Dendritic cell treated with granulocyte-macrophage colony-stimulating factor and Interleukin-4, amounts not matched to agents 40 ng/mL and 50 ng/mL, for 4 days (primary cell): ENCODE results near the gene FOXS1.

Experiments
- H3K27ac Mint-ChIP-seq: one replicate; pipeline ENCODE4 v1.8.0; 2022; ENCODE audit warnings: mild to moderate bottlenecking, mixed read lengths
- H3K27me3 Mint-ChIP-seq: one replicate; pipeline ENCODE4 v1.8.0; 2022; ENCODE audit warnings: mild to moderate bottlenecking, mixed read lengths
- H3K36me3 Mint-ChIP-seq: one replicate; pipeline ENCODE4 v1.8.0; 2022; ENCODE audit warnings: low read depth, mixed read lengths
- H3K4me1 Mint-ChIP-seq: one replicate; pipeline ENCODE4 v1.8.0; 2022; ENCODE audit warnings: low read depth, mixed read lengths
- H3K4me3 Mint-ChIP-seq: one replicate; pipeline ENCODE4 v1.8.0; 2022; ENCODE audit warnings: mild to moderate bottlenecking, moderate library complexity, mixed read lengths
- H3K9me3 Mint-ChIP-seq: one replicate; pipeline ENCODE4 v1.8.0; 2022; ENCODE audit warnings: mixed read lengths
- intact Hi-C: fragments of 100-400 bp; cut with micrococcal nuclease; formaldehyde crosslinking; loops from one replicate; pipeline ENCODE4 v1.15.0; 2022

The FOXS1 gene

GRCh38 chr20:31853481-31853880 is 8.1 kb upstream of the FOXS1 start:
- Mint-ChIP-seq H3K27me3 (peaks cover 42% of the 10 kb centered on the region), H3K4me3 (no peak overlapping the region), H3K27ac (no peak overlapping the region), H3K4me1 (no peaks in the 10 kb centered on the region), H3K9me3 (no peaks in the 10 kb centered on the region), H3K36me3 (no peaks in the 10 kb centered on the region)
- intact Hi-C loops, result loop anchor here (5.0 kb wide), 1 partner anchor 239 kb away; no protein-coding TSS in a partner anchor

DNA sequence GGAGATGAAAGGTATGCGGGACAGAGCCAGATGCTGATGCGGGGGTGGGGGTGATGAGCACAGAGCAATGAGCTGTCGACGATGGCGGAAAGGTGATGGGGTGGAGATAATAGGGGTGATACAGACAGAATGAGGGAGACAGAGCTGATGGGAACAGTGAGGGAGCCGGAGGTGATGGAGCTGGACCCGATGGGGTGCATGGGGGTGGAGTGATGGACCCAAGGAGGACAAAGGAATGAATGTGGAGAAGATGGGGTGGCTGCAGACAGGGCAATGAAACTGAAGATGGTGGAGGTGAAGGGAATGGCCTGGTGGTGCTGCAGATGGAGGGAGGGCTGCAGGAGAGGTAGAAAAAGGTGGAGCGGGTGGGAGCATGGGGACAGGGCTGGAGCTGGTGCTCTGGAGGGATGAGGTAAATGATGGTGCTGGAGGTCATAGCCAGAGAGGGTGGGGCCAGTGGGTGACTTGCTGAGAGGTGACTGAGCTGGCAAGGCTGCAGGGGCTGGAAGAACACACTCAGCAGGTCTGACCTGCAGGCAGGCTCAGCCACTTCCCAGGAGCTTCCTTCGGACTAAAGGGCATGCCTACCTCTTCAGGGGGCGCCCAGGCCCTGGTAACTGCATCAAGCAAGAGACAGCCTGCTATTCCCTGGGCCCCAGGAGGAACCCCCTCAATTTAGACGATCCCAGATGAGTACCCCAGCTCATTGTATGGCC is 6.0 kb upstream of the FOXS1 start:
- Mint-ChIP-seq H3K27me3 (peaks cover 35% of the 10 kb centered on the region), H3K9me3 (no peaks in the 10 kb centered on the region)

GRCh38 chr20:31849306-31849930 is 4.0 kb upstream of the FOXS1 start:
- Mint-ChIP-seq H3K4me3 (no peak overlapping the region), H3K27me3 (peaks cover 36% of the 10 kb centered on the region), H3K4me1 (no peaks in the 10 kb centered on the region), H3K36me3 (no peaks in the 10 kb centered on the region), H3K9me3 (no peaks in the 10 kb centered on the region), H3K27ac (no peak overlapping the region)
- intact Hi-C loops, result no loop called here

More for the DNA sequence above, 6.0 kb upstream of the FOXS1 start:
- Mint-ChIP-seq H3K27ac (no peak overlapping the region), H3K4me3 (no peak overlapping the region), H3K36me3 (no peaks in the 10 kb centered on the region), H3K4me1 (no peaks in the 10 kb centered on the region)
- intact Hi-C loops, result loop anchor here (5.0 kb wide), 1 partner anchor 241 kb away; no protein-coding TSS in a partner anchor

- H3K27ac Mint-ChIP-seq, result no peak overlapping the region
These were observed 2.9 kb upstream of the FOXS1 start for GRCh38 chr20:31848088-31848999.

DNA sequence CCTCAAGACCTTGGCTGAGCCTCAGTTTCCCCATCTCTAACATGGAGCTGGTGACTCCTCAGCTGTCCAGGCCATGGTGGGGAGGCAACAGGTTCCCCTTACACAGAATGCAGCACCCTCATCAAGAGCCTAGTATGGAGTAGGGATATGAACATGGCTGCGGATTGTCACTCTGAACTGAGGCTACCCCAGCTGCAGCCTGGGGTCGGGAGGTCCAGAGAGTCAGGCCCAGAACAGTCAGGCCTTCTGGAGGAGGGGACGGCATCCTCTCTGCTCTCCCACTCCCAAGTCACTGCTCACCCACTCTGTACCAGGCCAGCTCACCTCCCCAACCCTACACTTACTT is 1.4 kb upstream of the FOXS1 start:
- Mint-ChIP-seq H3K27ac (no peak overlapping the region), H3K4me1 (peaks cover 8% of the 10 kb centered on the region), H3K27me3 (peaks cover 51% of the 10 kb centered on the region), H3K4me3 (no peak overlapping the region), H3K36me3 (no peaks in the 10 kb centered on the region), H3K9me3 (no peaks in the 10 kb centered on the region)
- intact Hi-C loops, result loop anchor here (1.0 kb wide), 1 partner anchor 23 kb away; no protein-coding TSS in a partner anchor

More at GRCh38 chr20:31848088-31848999, 2.9 kb upstream of the FOXS1 start:
- no peak overlapping the region for H3K4me3 Mint-ChIP-seq
- peaks cover under 1% of the 10 kb centered on the region for H3K4me1 Mint-ChIP-seq
- no peaks in the 10 kb centered on the region for H3K36me3 Mint-ChIP-seq
- H3K27me3 Mint-ChIP-seq, result peaks cover 44% of the 10 kb centered on the region
- intact Hi-C loops, result no loop called here
- no peaks in the 10 kb centered on the region for H3K9me3 Mint-ChIP-seq

DNA sequence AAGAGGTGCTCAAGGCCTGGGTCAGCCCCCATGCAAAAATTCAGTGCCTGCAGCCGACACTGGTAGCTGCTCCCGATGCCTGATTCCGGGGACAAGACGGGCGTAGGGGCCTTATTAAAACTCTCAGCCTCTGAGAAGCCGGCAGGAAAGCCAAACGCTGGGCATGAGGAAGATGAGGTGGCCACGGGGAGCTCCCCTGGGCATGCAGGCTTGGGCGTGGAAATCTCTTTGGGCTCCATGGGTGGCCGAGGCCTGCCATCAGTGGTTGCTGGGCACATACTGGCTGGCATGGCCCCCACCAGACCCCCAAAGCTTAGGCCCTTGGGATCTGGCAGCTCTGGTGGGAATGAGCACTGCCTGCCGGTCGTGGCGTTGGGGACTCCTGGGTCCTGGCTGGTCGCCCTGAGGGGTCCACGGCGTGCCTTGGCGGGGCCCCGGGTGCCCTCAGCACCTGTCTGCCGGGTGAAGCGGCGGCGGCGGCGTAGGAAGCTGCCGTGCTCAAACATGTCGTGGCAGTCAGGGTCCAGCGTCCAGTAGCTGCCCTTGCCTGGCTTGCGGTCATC is 586 bp downstream of the FOXS1 start:
- Mint-ChIP-seq H3K4me3 (no peak overlapping the region), H3K36me3 (no peaks in the 10 kb centered on the region), H3K9me3 (no peaks in the 10 kb centered on the region), H3K27ac (no peak overlapping the region), H3K27me3 (peaks cover 44% of the 10 kb centered on the region), H3K4me1 (peaks cover 8% of the 10 kb centered on the region)
- intact Hi-C loops, result no loop called here

DNA sequence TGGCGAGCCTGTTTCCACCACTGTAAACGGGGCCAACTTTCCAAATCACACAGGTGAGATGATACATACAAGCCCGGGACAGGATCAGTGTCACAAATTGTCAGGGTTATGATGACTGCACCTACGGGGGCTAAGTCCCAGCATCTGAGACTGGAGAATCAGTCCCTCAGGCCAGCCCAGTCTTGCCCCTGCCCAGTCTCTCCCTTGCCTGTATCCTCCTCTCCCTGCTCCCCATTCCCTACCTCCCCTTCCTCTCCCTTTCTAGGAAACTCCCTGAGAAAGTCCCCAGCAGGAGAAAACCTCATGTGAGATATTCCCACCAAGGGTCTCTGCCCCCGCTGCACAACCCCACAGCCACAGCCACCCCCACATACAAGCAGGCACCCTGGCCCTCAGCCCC is 1.5 kb downstream of the FOXS1 start:
- intact Hi-C loops, result no loop called here
- no peak overlapping the region for H3K4me3 Mint-ChIP-seq

GRCh38 chr20:31843288-31843687 is 2.1 kb downstream of the FOXS1 start:
- peaks cover 28% of the 10 kb centered on the region for H3K27me3 Mint-ChIP-seq
- no peak overlapping the region for H3K27ac Mint-ChIP-seq
- no peaks in the 10 kb centered on the region for H3K9me3 Mint-ChIP-seq
- peaks cover 8% of the 10 kb centered on the region for H3K4me1 Mint-ChIP-seq
- no peak overlapping the region for H3K4me3 Mint-ChIP-seq
- H3K36me3 Mint-ChIP-seq, result no peaks in the 10 kb centered on the region
- intact Hi-C loops, result no loop called here

More for the DNA sequence above, 1.5 kb downstream of the FOXS1 start:
- H3K9me3 Mint-ChIP-seq, result no peaks in the 10 kb centered on the region
- peaks cover 34% of the 10 kb centered on the region for H3K27me3 Mint-ChIP-seq
- no peaks in the 10 kb centered on the region for H3K36me3 Mint-ChIP-seq
- peaks cover 8% of the 10 kb centered on the region for H3K4me1 Mint-ChIP-seq
- no peak overlapping the region for H3K27ac Mint-ChIP-seq

DNA sequence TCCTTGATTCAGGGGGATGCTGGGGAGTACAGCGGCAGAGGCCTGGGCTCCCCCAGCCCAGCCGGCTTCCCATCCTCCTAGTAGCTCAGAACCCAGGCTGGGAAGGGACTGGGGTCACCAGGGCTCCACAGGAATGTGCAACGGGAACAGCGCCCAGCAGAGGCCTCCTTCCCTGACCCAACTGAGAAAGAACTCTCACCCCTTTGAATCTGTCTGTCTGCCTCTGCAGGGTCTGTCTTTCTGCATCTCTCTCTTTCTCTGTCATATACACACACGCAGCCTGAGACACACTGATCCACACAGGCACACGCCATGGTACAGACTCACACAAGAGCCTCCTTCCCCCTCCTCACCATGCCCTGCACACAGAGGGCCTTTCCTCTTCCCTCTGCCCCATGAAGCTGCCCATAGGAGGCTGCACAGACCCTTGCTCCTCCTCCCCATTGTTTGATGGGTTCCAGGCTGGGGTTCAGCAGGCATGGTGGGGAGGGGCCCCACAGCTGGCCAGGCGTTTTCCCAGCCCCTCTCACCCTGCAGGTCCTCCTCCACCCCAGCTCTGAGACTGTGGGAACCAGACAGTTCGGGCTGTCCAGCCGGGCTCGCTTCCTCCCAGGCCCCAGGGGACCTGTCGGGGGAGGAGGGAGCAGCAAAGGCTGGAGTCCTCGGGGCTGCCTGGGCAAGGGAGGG is 2.8 kb downstream of the FOXS1 start:
- intact Hi-C loops, result no loop called here
- Mint-ChIP-seq H3K9me3 (no peaks in the 10 kb centered on the region), H3K27me3 (peaks cover 28% of the 10 kb centered on the region), H3K4me3 (no peak overlapping the region), H3K27ac (no peak overlapping the region), H3K36me3 (no peaks in the 10 kb centered on the region), H3K4me1 (peaks cover 8% of the 10 kb centered on the region)

DNA sequence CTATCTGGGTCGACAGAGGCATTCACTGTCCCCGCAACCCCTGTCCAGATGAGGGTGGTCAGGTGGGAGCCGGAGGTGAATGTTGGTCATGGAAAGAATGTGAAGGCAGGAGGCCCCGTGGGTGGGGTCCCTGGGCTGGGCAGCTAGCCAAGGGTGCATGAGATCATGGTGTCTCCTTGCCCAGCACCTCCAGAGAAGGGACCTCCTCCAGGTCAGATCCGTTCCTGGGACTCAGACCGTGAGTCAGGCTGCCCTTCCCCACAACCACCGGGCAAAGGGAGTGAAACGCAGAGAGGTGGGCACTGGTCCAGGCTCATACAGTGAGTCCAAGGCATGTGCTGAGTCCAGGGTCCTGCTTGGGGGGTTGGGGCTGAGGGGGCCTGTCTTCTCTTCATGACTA is 3.5 kb downstream of the FOXS1 start:
- intact Hi-C loops, result no loop called here
- no peak overlapping the region for H3K27ac Mint-ChIP-seq
- no peaks in the 10 kb centered on the region for H3K9me3 Mint-ChIP-seq
- no peaks in the 10 kb centered on the region for H3K36me3 Mint-ChIP-seq
- H3K27me3 Mint-ChIP-seq, result peaks cover 29% of the 10 kb centered on the region
- H3K4me3 Mint-ChIP-seq, result no peak overlapping the region
- H3K4me1 Mint-ChIP-seq, result peaks cover 11% of the 10 kb centered on the region

DNA sequence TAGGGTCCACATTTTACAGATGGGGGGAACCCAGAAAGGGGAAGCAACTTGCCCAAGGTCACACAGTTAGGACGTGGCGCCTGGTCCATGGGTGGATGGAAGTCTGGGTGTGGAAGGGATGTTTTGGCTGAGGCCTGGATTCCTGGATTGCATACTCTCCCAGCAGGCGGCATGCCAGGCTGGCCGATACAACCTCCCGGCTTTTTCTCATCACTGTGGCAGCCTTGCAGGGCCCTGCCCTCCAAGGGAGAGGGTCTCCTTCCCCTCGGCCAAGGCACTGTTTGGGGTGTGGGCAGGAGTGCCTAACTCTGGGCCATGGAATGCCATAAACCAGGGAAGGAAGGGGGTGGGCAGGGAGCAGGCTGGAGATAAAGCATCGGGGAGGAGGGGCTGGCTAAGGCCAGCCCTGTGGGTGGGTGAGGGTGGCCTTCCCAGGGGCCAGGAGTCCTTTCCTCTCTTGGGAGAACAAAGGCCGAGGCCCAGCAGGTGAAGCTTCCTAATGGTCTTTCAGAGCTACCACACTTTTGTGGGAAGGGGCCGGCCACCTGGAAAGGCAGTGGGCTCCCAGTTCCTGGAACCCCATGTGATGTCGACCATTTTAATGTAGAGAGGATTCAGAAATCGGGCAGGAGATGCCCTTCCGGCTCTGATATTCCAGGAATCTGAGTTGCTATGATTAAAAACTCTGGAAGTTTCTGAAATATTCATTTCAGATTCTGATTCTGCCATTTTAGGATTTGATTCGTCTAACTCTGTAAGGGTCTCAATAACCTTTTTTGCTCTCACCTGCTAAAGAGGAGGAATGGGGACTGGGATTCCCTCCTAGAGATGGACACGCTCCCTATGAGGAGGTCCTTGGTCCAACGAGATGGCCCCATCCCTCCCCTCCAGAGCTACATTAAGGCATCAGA is 4.2 kb downstream of the FOXS1 start:
- intact Hi-C loops, result no loop called here
- peaks cover 33% of the 10 kb centered on the region for H3K27me3 Mint-ChIP-seq
- H3K36me3 Mint-ChIP-seq, result no peaks in the 10 kb centered on the region
- H3K9me3 Mint-ChIP-seq, result no peaks in the 10 kb centered on the region
- H3K4me1 Mint-ChIP-seq, result peaks cover 19% of the 10 kb centered on the region
- no peak overlapping the region for H3K4me3 Mint-ChIP-seq
- no peak overlapping the region for H3K27ac Mint-ChIP-seq

DNA sequence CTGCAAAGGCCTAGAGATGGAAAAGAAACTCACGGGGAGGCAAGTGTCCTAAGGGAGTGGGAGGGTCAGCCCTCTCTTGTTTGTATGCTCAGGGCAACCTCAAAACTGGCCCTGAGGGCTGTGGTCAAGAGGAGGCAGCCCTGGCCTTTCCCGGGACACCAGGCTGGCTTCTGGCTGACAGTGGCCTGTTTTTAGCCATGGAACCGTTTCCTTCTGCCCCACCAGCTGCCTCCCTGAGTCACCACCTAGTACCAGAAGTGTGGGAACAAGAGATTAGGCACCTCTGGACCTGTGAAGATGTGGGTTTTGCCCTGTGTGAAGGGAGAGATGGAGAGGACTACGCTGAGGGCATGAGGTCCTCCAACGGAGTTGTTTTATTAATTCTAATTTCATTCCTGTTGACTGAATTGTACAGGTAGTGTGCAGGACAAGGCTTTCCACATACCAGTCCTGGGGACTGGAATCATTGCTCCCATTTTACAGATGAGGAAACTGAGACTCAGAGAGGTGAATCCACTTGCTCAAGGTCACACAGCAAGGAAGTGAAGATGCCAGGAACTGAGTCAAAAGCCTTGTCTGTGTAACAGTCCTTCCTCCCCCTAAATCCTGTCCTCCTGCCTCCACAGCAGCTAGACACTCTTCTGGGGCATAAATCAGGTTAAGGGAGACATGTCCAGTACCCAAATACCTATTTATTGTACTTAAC is 5.5 kb downstream of the FOXS1 start:
- H3K9me3 Mint-ChIP-seq, result no peaks in the 10 kb centered on the region

More for the DNA sequence above, 5.5 kb downstream of the FOXS1 start:
- H3K4me3 Mint-ChIP-seq, result no peak overlapping the region
- intact Hi-C loops, result no loop called here
- H3K36me3 Mint-ChIP-seq, result no peaks in the 10 kb centered on the region
- H3K27me3 Mint-ChIP-seq, result peaks cover 41% of the 10 kb centered on the region
- H3K4me1 Mint-ChIP-seq, result peaks cover 31% of the 10 kb centered on the region
- no peak overlapping the region for H3K27ac Mint-ChIP-seq
